ENCODE measurements around the gene NOX5. TPM values are rescaled to one million over a fixed set of nuclear protein-coding genes. Genes with fewer than 3 reads are reported as not detected.

NOX5 gene
- total RNA-seq, 4 donors from 2014 or later: 0.27 TPM; not detected in 3

- TF ChIP-seq POLR2A (IDR thresholded peaks at IDR 0.05): no peak
- no peak for TF ChIP-seq POLR2AphosphoS5 (IDR thresholded peaks at IDR 0.05)
- TF ChIP-seq EP300 (IDR thresholded peaks at IDR 0.05; ENCODE audit: low read depth): no peak
- TF ChIP-seq CTCF (IDR thresholded peaks at IDR 0.05): no peak
- 88 to 90% methylated on average over 5 of the region's 5 CpGs for WGBS, 2 donors (ENCODE audit: low coverage in 1 of 2)
- Histone ChIP-seq H3K4me3 (no peak overlapping the region), H3K27ac (no peak overlapping the region), H3K4me1 (peaks cover 0 to 7% (median 2%) of the 10 kb centered on the region in 4 donors), H3K27me3 (no peaks in the 10 kb centered on the region), H3K36me3 (no peaks in the 10 kb centered on the region), H3K9me3 (peaks cover 15 to 18% of the 10 kb centered on the region in 2 donors)
- in situ Hi-C loops (cut with MboI; ENCODE audit: low pct_ligation_motif_present in 1 of 4, low pct_unique_long_range_greater_than_20kb in 1 of 4, low sequenced_read_pairs in 3 of 4) (no loop called here), intact Hi-C loops (cut with DNase I; ENCODE audit: low total_unique reads) (no loop called here)
- no peak for DNase-seq
Observed at GRCh38 chr15:69009341-69009740, 5.2 kb upstream of the NOX5 start.

- in situ Hi-C loops (cut with MboI; ENCODE audit: low pct_ligation_motif_present in 1 of 4, low pct_unique_long_range_greater_than_20kb in 1 of 4, low sequenced_read_pairs in 3 of 4): no loop called here
- 83 to 86% methylated on average over 2 to 3 of the region's 3 CpGs for WGBS, 2 donors (ENCODE audit: low coverage in 1 of 2)
- intact Hi-C loops (cut with DNase I; ENCODE audit: low total_unique reads): no loop called here
Observed at GRCh38 chr15:69011641-69012040, 2.9 kb upstream of the NOX5 start.

GRCh38 chr15:69012761-69013364, 1.6 kb upstream of the NOX5 start:
- 80% methylated on average over 5 of the region's 5 CpGs for WGBS, 2 donors (ENCODE audit: low coverage in 1 of 2)
- no peak for DNase-seq
- Histone ChIP-seq H3K27ac (no peak overlapping the region), H3K27me3 (no peaks in the 10 kb centered on the region), H3K4me3 (no peak overlapping the region), H3K4me1 (peaks cover 0 to 7% (median 2%) of the 10 kb centered on the region in 4 donors), H3K36me3 (no peaks in the 10 kb centered on the region), H3K9me3 (peaks cover 6 to 10% of the 10 kb centered on the region in 2 donors)
- intact Hi-C loops (cut with DNase I; ENCODE audit: low total_unique reads) (no loop called here), in situ Hi-C loops (cut with MboI; ENCODE audit: low pct_ligation_motif_present in 1 of 4, low pct_unique_long_range_greater_than_20kb in 1 of 4, low sequenced_read_pairs in 3 of 4) (no loop called here)
- TF ChIP-seq CTCF (IDR thresholded peaks at IDR 0.05) (no peak), EP300 (IDR thresholded peaks at IDR 0.05; ENCODE audit: low read depth) (no peak), POLR2AphosphoS5 (IDR thresholded peaks at IDR 0.05) (no peak), POLR2A (IDR thresholded peaks at IDR 0.05) (no peak)

More at GRCh38 chr15:69011641-69012040, 2.9 kb upstream of the NOX5 start:
- no peak overlapping the region for H3K27ac ChIP-seq
- H3K9me3 ChIP-seq: peaks cover 15 to 18% of the 10 kb centered on the region in 2 donors
- DNase-seq: no peak
- H3K4me3 ChIP-seq: no peak overlapping the region
- H3K4me1 ChIP-seq: peaks cover 0 to 7% (median 2%) of the 10 kb centered on the region in 4 donors
- H3K27me3 ChIP-seq: no peaks in the 10 kb centered on the region
- H3K36me3 ChIP-seq: no peaks in the 10 kb centered on the region
- no peak for TF ChIP-seq EP300 (IDR thresholded peaks at IDR 0.05; ENCODE audit: low read depth)
- TF ChIP-seq POLR2AphosphoS5 (IDR thresholded peaks at IDR 0.05): no peak
- no peak for TF ChIP-seq POLR2A (IDR thresholded peaks at IDR 0.05)

- H3K27me3 ChIP-seq: no peaks in the 10 kb centered on the region
- H3K4me3 ChIP-seq: no peak overlapping the region
- no peak overlapping the region for H3K27ac ChIP-seq
- intact Hi-C loops (cut with DNase I; ENCODE audit: low total_unique reads): no loop called here
- TF ChIP-seq POLR2A (IDR thresholded peaks at IDR 0.05) (no peak), CTCF (IDR thresholded peaks at IDR 0.05) (no peak), POLR2AphosphoS5 (IDR thresholded peaks at IDR 0.05) (no peak), EP300 (IDR thresholded peaks at IDR 0.05; ENCODE audit: low read depth) (no peak)
- H3K9me3 ChIP-seq: peaks cover under 1 to 2% of the 10 kb centered on the region in 2 donors
- in situ Hi-C loops (cut with MboI; ENCODE audit: low pct_ligation_motif_present in 1 of 4, low pct_unique_long_range_greater_than_20kb in 1 of 4, low sequenced_read_pairs in 3 of 4): no loop called here
- 82 to 90% methylated on average over 2 to 4 of the region's 4 CpGs for WGBS, 2 donors (ENCODE audit: low coverage in 1 of 2)
- H3K4me1 ChIP-seq: peaks cover 0 to 7% (median 2%) of the 10 kb centered on the region in 4 donors
- no peak for DNase-seq
- no peaks in the 10 kb centered on the region for H3K36me3 ChIP-seq
Observed at GRCh38 chr15:69013726-69014406, 629 bp upstream of the NOX5 start.
